ENCODE data around the gene ARHGAP6.

ARHGAP6 gene

GRCh38 chrX:11421805-11422524 lies 243.8 kb downstream of the ARHGAP6 start:
- no peak for DNase-seq

DNA sequence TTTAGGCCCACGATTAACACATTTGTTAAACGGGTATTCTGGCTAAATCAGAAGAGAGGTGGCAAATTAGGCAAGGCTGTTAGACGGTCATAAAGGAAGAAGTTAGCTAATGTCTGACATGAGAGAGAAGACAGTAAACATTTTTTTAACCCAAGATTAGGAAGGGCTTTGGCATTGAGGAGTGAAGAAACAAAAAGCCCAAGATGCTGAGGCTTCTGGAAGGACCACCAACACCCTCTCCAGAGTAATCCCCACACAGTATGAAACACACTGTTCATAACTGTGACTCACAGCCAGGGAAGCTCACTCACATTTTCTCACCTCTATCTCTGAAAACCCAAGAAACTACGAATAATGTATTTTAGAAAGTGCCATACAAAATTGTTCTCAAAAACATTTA lies 244.9 kb downstream of the ARHGAP6 start:
- DNase-seq = no peak

GRCh38 chrX:11419102-11419501 lies 246.6 kb downstream of the ARHGAP6 start:
- no peak for DNase-seq

DNA sequence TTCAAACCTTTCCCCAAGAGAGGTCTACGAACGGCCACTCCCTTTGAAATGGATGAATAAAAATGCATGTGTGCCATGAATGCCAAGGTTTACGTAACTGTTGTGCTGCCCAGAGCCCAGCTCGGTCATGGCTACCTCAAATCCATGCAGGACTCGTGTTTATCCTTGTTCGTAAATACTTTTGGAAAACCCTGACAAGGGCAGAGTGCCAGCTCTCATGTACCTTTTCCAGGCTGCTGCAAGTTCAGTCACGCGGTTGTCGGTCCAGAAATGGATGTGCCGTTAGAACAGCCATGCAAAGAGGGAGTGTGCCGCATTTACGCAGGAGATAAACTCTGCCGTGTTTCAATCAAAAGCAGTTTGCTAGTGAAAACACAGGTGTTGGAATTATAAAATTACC lies 249.1 kb downstream of the ARHGAP6 start:
- no peak for DNase-seq

DNA sequence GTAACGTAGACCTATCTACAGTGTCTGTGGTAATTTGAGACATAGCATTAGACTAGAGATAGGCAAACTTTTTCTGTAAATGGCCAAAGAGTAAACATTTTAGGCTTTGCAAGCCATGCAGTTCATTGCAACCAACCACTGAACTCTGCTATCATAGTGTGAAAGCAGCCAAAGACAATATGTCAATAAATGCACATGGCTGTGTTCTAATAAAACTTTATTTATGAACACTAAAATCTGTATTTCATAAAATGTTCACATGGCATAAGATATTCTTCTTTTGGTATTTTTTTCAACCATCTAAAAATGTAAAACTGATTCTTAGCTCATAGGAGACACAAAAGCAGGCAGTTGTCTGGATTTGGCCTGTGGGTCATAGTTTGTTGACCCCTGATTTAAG lies 251.6 kb downstream of the ARHGAP6 start:
- DNase-seq = no peak

GRCh38 chrX:11412715-11413623 lies 252.8 kb downstream of the ARHGAP6 start:
- no peak for DNase-seq

- DNase-seq = no peak
Measured at GRCh38 chrX:11409957-11410356, 255.8 kb downstream of the ARHGAP6 start.

DNA sequence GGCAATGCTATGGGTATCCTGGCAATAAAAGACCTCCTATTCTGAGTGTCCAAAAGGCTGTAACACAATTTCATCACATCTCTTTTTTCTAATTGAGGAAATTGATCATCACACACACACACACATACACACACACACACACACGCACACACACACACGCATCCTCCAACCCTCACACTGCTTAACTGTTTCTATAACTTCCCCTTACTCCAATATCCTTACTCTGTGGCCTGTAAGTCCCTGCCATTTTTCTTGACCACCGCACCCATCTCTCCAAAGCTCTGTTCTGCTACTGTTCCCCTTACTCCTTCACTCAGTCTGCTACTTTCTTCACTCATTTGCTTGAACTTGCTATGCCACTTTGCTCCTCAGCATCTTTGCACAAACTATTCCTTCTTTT lies 256.9 kb downstream of the ARHGAP6 start:
- DNase-seq = no peak

DNA sequence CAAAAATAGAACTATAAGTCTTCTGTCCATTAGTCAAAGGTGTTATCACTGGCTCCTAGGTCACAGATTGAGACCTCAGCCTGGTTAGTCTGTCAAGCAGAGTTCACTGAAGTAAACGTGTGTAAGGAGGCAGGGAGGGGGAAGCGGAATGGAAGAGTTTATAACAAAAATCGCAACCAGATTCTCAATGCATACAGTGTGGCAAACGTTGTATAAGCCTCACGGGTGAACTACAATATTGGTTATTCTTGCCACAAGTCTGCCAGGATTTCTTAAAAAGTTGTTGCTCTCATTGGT lies 257.7 kb downstream of the ARHGAP6 start:
- no peak for DNase-seq

DNA sequence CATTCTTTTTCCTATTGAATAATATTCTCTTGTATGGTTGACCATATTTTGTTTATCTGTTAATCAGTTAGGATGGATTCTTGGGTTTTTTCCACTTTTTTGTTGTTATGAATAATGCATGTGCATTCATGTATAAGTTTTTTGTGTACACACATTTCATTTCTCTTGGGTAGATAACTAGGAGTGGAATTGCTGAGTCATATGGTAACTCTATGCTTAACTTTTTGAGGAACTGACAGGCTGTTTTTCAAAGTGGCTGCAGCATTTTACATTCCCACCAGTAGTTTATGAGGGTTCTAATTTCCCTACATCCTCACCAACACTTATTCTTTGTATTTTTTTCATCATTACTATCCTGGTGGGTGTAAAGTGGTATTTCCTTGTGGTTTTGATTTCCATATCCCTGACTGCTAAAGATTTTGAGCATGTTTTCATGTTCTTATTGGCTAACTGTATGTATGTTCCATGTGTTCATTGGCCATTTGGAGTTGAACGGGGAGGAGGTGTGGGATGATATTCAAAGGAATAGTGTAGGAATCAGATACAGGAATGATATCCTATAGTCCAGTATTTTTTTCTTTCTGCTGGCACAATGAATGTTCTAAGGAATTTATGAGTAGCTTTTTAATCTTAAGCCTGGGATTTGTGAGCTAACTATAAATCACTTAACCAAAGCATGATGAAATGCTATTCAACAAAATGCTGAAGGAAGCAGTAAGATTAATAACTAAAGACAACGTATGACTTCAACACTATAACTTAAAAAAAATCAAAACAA lies 258.2 kb downstream of the ARHGAP6 start:
- no peak for DNase-seq

DNA sequence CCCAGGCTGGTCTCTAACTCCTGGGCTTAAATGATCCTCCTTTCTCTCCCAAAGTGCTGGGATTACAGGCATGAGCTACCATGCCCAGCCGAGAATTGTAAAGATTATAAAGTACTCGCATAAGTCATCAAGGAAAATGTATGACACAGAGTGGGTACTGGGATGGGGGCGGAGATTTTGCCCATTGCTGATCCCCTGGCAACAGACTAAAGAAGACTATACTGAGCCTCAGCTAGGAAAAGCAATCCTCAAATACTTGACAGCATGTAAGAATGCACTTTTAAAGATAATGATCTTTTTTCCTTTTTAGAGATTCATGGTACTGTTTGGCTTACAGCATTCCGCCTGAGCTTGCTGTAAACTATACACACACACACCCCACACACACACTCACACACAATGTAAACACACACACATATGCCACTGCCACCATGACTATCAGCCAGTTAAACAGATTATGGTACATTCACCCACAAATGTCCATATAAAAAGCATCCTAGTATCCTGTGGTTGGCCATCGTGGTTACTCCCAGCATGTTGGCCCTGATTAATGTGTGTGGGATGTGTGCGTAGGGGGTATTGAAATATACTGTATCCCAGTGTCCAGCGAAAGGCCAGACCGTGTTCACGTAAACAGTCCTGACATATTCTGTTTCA lies 259.5 kb downstream of the ARHGAP6 start:
- DNase-seq = no peak

GRCh38 chrX:11403631-11404030 lies 262.1 kb downstream of the ARHGAP6 start:
- DNase-seq = no peak

GRCh38 chrX:11401966-11402365 lies 263.8 kb downstream of the ARHGAP6 start:
- no peak for DNase-seq

- no peak for DNase-seq
Measured at GRCh38 chrX:11399489-11400094, 266.1 kb downstream of the ARHGAP6 start.

DNA sequence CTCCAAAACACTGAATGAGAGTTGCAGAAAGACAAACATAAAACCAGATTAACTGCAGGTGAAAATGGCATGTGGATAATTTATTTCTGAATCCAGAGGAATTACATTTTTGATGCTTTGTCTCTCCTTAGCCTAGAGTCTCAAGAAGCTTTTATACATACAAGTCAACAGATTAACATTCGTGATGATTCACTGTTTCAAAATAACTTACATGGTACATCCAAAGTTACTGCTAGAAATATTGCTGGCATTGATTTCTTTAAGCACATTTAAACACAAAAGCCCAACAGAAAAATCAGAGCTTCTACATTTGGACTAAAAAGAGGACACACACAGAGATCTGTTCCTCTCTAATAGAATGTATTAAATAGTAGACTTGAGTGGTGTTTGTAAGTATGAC lies 266.9 kb downstream of the ARHGAP6 start:
- DNase-seq = no peak

- DNase-seq = no peak
Measured at GRCh38 chrX:11398139-11398538, 267.6 kb downstream of the ARHGAP6 start.

DNA sequence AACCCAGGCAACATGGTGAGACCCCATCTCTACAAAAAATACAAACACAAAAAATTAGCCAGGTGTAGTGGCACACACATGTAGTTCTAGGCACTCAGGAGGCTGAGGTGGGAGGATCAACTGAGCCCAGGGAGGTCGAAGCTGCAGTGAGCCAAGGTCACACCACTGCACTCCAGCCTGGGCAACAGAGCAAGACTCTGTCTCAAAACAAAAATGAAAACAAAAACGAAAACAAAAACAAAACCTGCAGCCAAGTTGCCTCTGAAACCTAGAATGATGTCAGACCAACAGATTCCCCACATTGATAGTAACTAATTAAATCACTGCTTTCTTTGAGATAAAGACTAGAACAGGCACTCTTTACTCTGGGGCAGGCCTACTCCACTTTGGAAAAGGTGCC lies 268.0 kb downstream of the ARHGAP6 start:
- DNase-seq = no peak

GRCh38 chrX:11395859-11396258 lies 269.9 kb downstream of the ARHGAP6 start:
- no peak for DNase-seq

DNA sequence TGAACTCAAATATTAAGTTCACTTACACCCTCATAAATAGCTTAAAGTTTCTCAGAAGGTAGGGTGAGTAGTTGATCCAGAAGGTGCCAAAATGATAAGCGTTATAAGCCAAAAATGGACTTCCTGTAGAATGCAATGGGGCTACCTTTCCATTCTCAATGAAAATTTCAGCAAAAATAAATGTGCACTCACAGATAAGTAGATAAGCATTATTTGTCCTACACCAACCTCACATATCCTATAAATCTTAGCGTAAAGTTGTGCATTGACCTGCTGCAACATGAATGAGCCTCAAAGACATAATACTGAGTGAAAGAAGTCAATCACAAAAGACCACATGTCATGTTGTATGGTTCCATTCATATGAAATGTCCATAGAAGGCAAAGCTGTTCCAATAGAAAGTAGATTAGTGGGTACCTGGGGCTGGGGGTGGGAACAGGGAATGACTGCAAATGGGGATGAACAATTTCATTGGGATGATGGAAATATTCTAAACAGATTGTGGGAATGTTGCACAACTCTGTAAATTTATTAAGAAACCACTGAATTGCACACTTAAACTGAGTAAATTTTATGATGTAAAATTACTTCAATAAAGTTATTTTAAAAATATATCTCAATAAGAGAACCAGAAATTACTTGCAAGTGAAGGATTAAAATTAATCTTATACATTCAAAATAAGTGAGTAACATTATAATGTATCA lies 271.6 kb downstream of the ARHGAP6 start:
- no peak for DNase-seq

- no peak for DNase-seq
Measured at GRCh38 chrX:11386812-11387211, 278.9 kb downstream of the ARHGAP6 start.

DNA sequence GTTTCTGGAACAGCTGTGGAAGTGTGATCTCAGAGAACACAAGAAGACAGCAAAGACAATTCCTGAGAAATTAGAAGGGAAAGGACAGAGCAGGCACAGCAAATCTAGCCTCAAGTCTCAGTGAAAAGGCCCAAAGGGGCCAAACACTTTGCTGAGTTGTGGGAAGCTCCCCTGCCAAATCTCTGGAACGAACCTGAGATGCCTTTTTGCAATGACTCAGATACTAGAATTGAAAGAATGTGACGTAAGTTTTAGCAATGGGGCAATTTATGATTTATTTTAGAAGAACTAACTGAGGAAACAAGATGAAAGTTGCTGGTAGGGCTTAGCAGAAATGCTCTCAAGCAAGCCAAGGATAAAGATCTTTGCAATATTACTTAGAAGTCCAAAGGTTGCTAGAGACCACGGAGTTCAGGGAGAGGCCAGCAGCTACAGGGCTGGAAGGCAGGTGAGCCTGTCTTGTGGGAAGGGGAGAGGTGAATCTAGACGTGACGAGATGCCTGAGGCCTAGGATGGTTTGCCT lies 279.7 kb downstream of the ARHGAP6 start:
- DNase-seq = no peak

- DNase-seq = no peak
Measured at GRCh38 chrX:11382930-11383329, 282.8 kb downstream of the ARHGAP6 start.

Measured in stimulated activated CD4-positive, alpha-beta T cell treated with anti-CD3 and anti-CD28 coated beads, Interleukin-4, amount 100 ng/mL, for 1 hour (primary cell).